HG03025 (cell line): ENCODE measurements around the gene RBM24.

Source experiments
- ATAC-seq: cut with Tn5 transposase; IDR thresholded peaks from one replicate; pipeline ENCODE4 v1.9.1; 2021; ENCODE audit warnings: mild to moderate bottlenecking, moderate library complexity; ENCODE audit not compliant: unreplicated experiment, low FRiP score

Gene RBM24

DNA sequence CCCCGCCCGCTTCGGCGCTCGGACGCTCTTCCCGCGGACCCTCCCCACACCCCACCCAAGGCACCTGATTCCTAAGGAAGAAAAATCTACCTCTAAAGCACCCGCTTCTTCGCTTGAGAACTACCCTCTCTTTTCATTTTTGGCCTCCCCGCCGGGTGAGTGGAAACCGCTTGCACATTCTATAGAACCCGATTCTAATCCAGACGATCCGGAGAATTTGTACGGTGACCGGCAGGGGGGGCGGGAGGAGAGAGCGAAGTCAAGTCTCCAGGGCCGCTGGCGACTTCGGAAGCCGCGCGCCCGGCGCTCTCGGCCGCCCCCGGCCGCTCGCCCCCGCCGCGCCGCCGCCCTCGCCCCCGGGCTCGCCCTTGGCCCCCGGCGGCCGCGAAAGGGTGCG lies at the start of gene RBM24:
TSS of gene RBM24 (plus strand) at position 262 of the 397 bp plus-strand sequence. CDS start 221 bp downstream, outside the sequence.
- no peak for ATAC-seq

DNA sequence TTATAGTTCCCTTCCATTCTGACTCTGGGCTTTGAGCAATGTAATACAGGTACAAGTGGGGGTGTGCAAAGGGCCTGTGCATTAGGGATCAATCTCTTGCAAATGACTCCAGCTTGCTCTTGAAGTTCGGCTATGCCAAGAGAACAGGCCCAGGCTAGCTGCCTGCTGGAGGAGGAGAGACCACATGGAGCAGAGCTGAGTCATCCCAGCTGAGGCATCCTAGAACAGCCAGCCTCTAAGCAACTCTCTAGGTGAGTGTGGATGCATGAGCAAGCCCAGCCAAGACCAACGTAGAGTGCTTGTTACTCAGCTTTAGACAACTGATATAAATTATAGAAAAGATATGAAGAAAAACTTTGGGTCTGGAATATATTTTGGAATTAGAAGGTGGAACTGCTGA lies 47.6 kb upstream of the RBM24 start:
- ATAC-seq: no peak

- no peak for ATAC-seq
Measured at GRCh38 chr6:17237246-17237645, 43.9 kb upstream of the RBM24 start.

- ATAC-seq: no peak
Measured at GRCh38 chr6:17239260-17239659, 41.9 kb upstream of the RBM24 start.

GRCh38 chr6:17240803-17241500 lies 40.2 kb upstream of the RBM24 start:
- ATAC-seq: no peak

- ATAC-seq: no peak
Measured at GRCh38 chr6:17242087-17242486, 39.1 kb upstream of the RBM24 start.

GRCh38 chr6:17250237-17250636 lies 30.9 kb upstream of the RBM24 start:
- no peak for ATAC-seq

DNA sequence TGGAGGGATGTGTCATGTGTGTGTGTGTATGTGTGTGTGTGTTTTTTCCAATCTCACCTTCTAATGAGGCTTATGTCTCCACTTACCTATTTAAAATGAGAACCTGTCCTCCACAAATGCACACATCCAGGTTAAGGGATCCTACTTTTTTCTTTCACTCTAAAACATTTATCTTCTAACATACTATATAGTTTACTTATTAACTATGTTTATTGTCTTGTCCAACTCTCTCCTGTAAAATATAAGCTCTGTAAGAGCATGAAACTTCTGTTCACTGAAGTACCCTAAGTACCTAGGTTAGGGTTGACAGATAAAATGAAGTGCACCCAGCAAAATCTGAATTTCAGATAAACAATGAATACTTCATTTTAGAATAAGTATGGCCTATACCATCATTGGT lies 29.2 kb upstream of the RBM24 start:
- ATAC-seq: no peak

DNA sequence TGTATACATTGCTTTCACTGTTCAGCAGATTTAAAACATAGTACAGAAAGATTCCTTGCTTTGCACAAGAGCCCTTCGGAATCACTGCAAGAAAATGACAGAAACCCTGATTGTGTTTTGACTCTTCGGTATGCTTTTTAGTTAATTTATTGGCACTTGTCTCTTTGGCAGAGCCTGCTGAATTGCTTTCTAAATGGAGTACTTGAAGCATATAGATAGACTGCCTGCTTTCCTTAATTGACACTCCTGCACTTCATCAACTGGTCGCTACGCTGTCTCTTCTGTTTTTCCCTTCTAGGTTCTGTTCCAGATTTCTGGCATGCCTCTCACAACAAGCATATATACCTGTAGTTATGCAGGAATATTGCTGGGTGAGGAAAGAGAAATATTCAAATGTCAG lies 22.4 kb upstream of the RBM24 start:
- ATAC-seq: no peak

DNA sequence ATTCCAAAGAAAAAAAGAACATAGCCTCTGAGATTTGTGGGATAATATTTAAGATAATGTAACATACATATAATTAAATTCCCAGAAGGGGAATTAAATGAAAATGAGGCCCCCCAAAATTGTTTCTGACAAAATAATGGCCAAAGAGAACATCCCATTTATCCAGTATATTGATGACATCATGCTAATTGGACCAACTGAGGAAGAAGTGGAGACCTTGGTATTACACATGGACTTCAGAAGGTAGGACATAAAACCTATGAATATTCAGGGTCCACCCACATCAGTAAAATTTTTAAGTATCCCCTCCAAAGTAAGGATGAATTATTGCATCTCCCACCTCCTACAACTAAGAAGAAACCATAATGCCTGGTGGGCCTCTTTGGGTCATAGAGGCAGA lies 15.6 kb upstream of the RBM24 start:
- no peak for ATAC-seq

DNA sequence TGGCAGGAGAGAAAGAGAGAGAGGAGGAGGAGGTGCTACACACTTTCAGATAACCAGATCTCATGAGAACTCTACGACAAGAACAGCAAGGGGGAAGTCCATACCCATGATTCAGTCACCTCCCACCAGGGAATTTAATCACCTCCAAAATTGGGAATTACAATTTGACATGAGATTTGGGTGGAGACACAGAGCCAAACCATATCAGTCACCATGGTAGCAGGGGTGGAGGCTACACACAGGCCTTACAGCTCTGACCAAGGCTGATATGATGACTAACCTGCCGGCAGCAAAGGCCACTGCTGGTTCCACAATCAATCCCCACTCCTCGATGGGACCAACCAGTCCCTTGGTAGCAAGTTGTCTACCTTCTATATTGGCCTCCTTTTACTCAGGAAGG lies 13.6 kb upstream of the RBM24 start:
- ATAC-seq: no peak

DNA sequence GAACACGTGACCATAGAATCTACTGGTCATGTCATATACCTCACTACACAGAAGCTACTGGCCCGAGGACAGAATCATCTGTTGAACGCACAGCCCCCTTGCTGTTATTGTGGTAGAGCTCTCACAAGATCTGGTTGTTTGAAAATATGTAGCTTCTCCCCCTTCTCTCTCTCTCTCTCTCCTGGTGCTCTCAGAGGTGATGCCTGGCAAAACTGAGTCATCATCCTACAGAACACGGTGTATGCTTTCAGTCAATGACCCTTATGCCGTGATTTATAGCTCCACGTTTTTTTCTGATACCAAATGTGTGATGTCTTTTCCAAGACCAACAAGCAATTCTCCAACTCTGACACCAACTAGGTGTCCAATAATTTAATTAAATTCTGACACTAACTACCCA lies 13.0 kb upstream of the RBM24 start:
- ATAC-seq: no peak

DNA sequence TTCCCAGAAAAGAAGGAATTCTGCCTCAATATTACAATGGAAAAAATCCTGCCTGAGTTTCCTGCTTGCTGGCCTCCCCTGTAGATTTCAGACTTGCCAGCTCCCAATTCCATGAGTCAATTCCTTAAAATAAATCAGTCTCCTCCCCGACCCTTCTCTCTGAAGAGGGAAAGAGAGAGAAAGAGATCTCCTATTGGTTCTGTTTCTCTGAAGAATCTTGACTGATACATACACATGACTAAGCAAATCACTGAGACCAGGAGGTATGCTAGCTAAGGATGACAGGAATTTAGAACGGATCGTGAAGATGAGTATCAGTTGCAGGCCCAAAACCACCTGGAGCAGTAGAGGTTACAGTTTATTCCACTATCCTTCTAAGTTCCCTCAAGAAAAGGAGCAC lies 11.3 kb upstream of the RBM24 start:
- ATAC-seq: no peak

- ATAC-seq: no peak
Measured at GRCh38 chr6:17271628-17272027, 9.5 kb upstream of the RBM24 start.

- no peak for ATAC-seq
Measured at GRCh38 chr6:17276766-17277165, 4.4 kb upstream of the RBM24 start.

DNA sequence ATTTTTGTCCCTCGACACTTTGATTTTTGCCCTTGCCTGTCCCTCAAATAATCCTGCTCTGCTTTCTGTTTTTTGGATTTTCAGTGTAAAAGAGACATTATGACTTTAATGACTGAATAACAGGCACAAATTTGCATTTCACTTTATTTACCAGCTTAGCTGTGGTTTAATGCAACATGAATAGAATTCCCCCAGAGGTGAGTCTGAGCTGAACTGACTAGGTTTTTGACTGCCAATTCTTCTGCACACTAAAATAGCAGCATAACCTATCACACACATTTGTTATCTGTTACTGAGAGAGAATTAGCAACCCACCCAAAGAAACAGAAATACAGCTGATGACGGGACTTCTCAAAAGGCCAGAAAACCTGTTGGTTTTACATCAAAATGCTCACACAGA lies 3.9 kb upstream of the RBM24 start:
- ATAC-seq: no peak

GRCh38 chr6:17278289-17279063 lies 2.7 kb upstream of the RBM24 start:
- no peak for ATAC-seq

GRCh38 chr6:17280138-17280537 lies 1.0 kb upstream of the RBM24 start:
- ATAC-seq: no peak

- no peak for ATAC-seq
Measured at GRCh38 chr6:17280552-17281090, 540 bp upstream of the RBM24 start.

DNA sequence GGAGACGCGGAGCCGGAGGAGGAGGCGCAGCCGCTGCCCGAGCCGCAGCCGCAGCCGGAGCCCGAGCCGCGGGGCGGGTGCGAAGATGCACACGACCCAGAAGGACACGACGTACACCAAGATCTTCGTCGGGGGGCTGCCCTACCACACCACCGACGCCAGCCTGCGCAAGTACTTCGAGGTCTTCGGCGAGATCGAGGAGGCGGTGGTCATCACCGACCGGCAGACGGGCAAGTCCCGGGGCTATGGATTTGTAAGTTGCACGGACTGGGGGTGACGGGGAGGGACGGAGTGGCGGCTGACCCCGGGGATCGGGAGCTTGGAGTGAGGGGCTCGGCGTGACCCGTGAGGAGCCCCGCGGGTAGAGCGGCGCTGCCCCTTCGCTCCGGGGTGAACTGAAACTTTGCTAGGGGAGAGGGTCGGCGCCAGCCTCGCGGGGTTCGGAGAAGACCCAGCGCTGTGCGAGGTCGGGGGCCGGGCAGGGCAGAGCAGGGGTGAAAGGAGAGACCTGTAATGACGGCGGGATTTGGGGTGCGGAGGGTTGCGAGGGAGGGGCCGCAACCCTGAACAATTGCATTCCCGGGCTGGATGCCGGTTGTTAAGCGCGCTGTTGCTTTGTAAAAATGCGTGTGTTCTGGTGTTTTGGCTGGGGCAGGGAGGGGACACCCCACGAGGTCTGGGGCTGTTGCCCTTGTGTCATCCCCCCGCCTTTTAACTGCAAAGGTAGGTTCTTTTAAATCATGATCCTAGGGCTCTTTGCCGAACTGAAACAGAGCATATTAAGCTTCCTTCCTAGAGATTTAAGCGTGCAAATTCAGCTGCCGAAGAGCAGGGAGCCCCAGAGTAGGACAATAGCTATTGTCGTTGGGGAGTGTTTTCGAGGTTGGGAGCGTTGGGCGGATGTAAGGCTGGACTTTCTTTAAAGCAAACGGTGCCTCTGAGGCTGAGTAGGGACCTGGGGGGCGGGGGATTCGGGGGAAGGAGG lies 628 bp downstream of the RBM24 start:
- ATAC-seq: no peak

GRCh38 chr6:17283074-17283473 lies 1.9 kb downstream of the RBM24 start:
- no peak for ATAC-seq
